Hippocampal formation (tissue), 2 donors: Measurements from ENCODE around the gene CKMT1B.
"Not testable (repeated sequence)": the region's sequence is repeated elsewhere in the genome, so short reads cannot be mapped to it uniquely, and the experiment has no call there.

Source experiments
- DNase-seq, 2 donors: peaks; one replicate each; lab custom pipeline; 2025; lab: John Stamatoyannopoulos, UW

Gene CKMT1B

GRCh38 chr15:43638464-43639204, 44.8 kb downstream of the CKMT1B start:
- DNase-seq: not testable (repeated sequence)
